Measurements from ENCODE around the gene USP1.

Gene USP1

DNA sequence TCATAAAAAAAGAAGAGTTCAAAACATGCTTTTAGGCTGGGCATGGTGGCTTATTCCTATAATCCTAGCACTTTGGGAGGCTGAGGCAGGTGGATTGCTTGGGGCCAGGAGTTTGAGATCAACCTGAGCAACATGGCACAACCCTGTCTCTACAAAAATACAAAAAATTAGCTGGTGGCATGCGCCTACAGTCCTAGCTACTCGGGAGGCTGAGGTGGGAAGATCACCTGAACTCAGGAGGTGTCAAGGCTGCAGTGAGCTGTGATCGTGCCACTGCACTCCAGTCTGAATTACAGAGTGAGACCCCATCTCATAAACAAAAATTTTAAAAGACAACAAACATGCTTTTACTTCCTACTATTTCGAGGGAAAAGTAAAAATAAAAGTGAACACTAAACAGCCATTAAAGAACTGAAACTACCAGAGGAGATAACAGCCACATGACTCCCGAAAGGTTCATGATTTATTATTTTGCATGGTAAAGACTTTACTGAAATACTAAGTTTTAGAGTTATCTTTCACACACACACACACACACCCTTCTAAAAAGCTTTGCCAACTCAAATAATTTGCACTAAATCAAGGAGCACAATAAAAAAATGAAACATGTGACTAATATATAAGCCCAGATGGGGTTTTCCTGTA is 48.1 kb downstream of the USP1 start:
- no peak for DNase-seq (ENCODE audit: insufficient read length, low spot score)
- no peak for FAIRE-seq

DNA sequence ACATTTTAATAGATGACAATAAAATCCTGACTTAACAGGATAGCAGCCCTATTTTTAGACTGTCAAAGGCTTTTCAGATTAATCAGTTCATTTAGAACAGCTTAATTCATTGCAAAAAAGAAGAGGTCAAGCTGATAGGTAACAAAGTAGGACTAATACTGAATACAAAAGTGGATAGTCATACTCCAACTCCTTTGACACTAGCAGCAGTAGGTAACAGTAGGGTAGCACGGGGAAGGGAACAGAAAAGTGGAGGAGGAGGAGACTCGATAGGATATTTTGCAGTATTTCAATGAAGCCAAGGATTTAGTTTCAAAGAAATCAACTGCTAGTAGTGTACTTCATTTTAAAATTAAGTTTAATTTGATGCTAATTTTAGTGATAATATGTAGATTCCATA is 51.1 kb downstream of the USP1 start:
- DNase-seq (ENCODE audit: insufficient read length, low spot score), result no peak
- FAIRE-seq, result no peak

DNA sequence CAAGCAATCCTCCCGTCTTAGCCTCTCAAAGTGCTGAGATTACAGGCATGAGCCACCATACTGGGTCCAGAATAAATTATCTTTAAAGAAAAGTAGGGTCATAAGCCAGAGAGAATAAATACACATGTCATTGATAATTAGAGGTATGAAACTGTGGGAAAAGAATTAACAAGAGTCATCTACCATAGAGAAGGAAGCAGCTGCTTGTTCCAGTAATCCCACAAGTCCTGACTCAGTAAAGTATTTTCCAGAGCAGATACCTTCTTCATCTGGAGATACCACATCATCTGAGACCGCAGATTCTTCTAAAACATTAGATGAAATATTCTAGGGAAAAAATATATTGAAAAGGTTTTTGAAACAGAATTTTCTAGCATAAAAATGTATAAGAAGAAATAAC is 55.7 kb downstream of the USP1 start:
- DNase-seq (ENCODE audit: insufficient read length, low spot score), result no peak

DNA sequence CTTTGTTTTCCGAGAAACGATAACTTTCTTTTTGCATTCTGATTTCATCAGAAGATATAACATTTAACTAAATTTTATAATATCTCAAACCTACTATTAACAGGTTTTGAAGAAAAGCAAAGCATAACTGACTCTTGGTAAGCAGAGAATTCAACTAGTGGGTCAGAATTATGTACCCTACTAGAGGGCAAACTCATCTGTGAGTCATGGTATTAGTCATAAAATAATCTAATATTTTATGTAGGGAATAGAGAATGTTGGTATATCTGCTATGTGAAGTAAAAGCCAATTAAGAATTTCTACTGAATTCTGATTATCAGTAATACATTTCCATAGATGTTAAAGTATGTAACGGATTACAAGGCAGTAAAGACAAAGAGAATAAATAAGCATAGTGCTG is 56.8 kb downstream of the USP1 start:
- DNase-seq (ENCODE audit: insufficient read length, low spot score) (no peak), FAIRE-seq (no peak)

More for the DNA sequence above, 55.7 kb downstream of the USP1 start:
- no peak for FAIRE-seq

DNA sequence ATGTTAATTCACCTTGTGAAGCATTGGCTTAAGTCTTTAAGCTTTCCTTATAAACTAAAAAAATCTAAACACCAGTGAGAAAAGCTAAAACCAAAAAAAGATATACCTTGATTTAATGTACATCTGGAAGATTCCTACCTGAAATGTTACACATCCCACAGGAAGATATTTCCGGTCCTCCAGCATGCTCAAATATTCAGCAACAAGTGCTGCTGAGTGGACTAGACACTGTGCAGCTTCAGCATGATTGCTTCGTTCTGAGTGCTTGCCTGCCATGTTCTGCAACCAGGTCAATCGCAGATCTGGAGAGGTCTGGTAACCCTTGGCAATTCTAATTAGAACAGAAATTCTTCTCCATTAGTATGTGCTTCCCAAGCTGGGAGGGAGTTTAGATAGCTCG is 57.3 kb downstream of the USP1 start:
- DNase-seq (ENCODE audit: insufficient read length, low spot score) (no peak), FAIRE-seq (no peak)

DNA sequence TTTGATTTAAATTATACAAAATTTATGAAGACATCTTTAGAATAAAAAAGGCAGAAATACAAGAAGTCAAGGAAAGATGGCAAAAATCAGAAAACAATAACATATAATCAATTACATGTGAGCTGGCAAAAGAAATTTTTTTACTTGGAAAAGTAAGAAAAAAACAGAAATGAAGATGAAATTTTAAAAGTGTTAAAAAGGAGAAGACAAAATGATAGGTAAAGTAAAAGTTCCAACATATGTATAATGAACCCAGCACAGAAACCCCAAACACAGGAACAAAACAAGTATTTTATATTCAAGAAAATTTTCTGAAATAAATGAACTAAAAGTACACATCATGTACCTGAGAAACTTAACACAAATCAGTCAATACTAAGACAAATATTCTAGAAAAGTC is 63.4 kb downstream of the USP1 start:
- FAIRE-seq (no peak), DNase-seq (ENCODE audit: insufficient read length, low spot score) (no peak)
